ENCODE data around the gene VAV3. TPM values are rescaled to one million over a fixed set of nuclear protein-coding genes. Genes with fewer than 3 reads are reported as not detected.

Gene VAV3
- total and polyA plus RNA-seq, 3 donors from 2014 or later: 10.1 to 11.4 (median 11.3) TPM

GRCh38 chr1:107600607-107601160, 364.3 kb downstream of the VAV3 start:
- TF ChIP-seq CTCF (IDR thresholded peaks at IDR 0.05) (no peak), POLR2A (IDR thresholded peaks at IDR 0.05) (no peak)
- intact Hi-C loops (cut with DNase I; ENCODE audit: low total_unique reads): no loop called here

GRCh38 chr1:107599220-107599619, 365.8 kb downstream of the VAV3 start:
- Histone ChIP-seq H3K36me3 (ENCODE audit: low read depth, missing control alignments) (no peaks in the 10 kb centered on the region), H3K4me3 (no peak overlapping the region), H3K9me3 (no peaks in the 10 kb centered on the region), H3K27me3 (no peaks in the 10 kb centered on the region), H3K27ac (no peak overlapping the region), H3K4me1 (no peaks in the 10 kb centered on the region)
- no peak for DNase-seq
- 74 to 76% methylated on average over 3 of the region's 3 CpGs for WGBS, 2 donors
- intact Hi-C loops (cut with DNase I; ENCODE audit: low total_unique reads): no loop called here
- TF ChIP-seq CTCF (IDR thresholded peaks at IDR 0.05) (no peak), POLR2A (IDR thresholded peaks at IDR 0.05) (no peak)

More at GRCh38 chr1:107600607-107601160, 364.3 kb downstream of the VAV3 start:
- Histone ChIP-seq H3K9me3 (no peaks in the 10 kb centered on the region), H3K27me3 (no peaks in the 10 kb centered on the region), H3K27ac (no peak overlapping the region), H3K4me3 (no peak overlapping the region), H3K4me1 (no peaks in the 10 kb centered on the region), H3K36me3 (ENCODE audit: low read depth, missing control alignments) (no peaks in the 10 kb centered on the region)
- 49 to 53% methylated on average over 3 of the region's 3 CpGs for WGBS, 2 donors
- DNase-seq: no peak

- H3K27me3 ChIP-seq: no peaks in the 10 kb centered on the region
- no peaks in the 10 kb centered on the region for H3K4me1 ChIP-seq
- no peak overlapping the region for H3K4me3 ChIP-seq
- no peak for DNase-seq
- intact Hi-C loops (cut with DNase I; ENCODE audit: low total_unique reads): no loop called here
- H3K36me3 ChIP-seq (ENCODE audit: low read depth, missing control alignments): no peaks in the 10 kb centered on the region
- TF ChIP-seq CTCF (IDR thresholded peaks at IDR 0.05) (no peak), POLR2A (IDR thresholded peaks at IDR 0.05) (no peak)
- H3K9me3 ChIP-seq: no peaks in the 10 kb centered on the region
- no peak overlapping the region for H3K27ac ChIP-seq
Measured at GRCh38 chr1:107597290-107597689, 367.7 kb downstream of the VAV3 start.

- Histone ChIP-seq H3K9me3 (no peaks in the 10 kb centered on the region), H3K4me3 (no peak overlapping the region), H3K27me3 (no peaks in the 10 kb centered on the region), H3K27ac (no peak overlapping the region), H3K36me3 (ENCODE audit: low read depth, missing control alignments) (no peaks in the 10 kb centered on the region), H3K4me1 (no peaks in the 10 kb centered on the region)
- intact Hi-C loops (cut with DNase I; ENCODE audit: low total_unique reads): no loop called here
- TF ChIP-seq CTCF (IDR thresholded peaks at IDR 0.05) (no peak), POLR2A (IDR thresholded peaks at IDR 0.05) (no peak)
- no peak for DNase-seq
- WGBS, 2 donors: 67 to 81% methylated on average over 1 of the region's 1 CpG
Measured at GRCh38 chr1:107594536-107594935, 370.4 kb downstream of the VAV3 start.

- TF ChIP-seq CTCF (IDR thresholded peaks at IDR 0.05): no peak
- no peak for TF ChIP-seq POLR2A (IDR thresholded peaks at IDR 0.05)
- no peaks in the 10 kb centered on the region for H3K9me3 ChIP-seq
- intact Hi-C loops (cut with DNase I; ENCODE audit: low total_unique reads): no loop called here
- no peak for DNase-seq
- no peak overlapping the region for H3K4me3 ChIP-seq
- H3K4me1 ChIP-seq: no peaks in the 10 kb centered on the region
- no peaks in the 10 kb centered on the region for H3K27me3 ChIP-seq
- no peaks in the 10 kb centered on the region for H3K36me3 ChIP-seq (ENCODE audit: low read depth, missing control alignments)
- 81 to 88% methylated on average over 2 of the region's 2 CpGs for WGBS, 2 donors
- H3K27ac ChIP-seq: no peak overlapping the region
Measured at GRCh38 chr1:107593501-107594209, 371.3 kb downstream of the VAV3 start.
